ENCODE measurements around the gene SLC25A31.

Gene SLC25A31

DNA sequence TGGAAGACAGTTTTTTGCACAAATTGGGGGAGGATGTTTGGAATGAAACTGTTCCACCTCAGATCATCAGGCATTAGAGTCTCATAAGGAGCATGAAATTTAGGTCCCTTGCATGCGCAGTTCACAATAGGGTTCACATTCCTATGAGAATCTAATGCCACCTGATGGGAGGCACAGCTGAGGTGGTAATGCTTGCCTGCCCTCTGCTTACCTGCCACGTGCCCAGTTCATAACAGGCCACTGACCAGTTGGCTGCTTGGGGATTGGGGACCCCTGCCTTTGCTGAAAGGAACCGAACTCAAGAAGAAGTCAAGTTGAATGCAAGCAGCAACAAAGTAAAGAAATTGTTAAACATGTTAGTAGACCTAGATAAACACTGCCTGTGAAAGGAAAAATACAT, 47.3 kb downstream of the SLC25A31 start:
- no peak for DNase-seq

DNA sequence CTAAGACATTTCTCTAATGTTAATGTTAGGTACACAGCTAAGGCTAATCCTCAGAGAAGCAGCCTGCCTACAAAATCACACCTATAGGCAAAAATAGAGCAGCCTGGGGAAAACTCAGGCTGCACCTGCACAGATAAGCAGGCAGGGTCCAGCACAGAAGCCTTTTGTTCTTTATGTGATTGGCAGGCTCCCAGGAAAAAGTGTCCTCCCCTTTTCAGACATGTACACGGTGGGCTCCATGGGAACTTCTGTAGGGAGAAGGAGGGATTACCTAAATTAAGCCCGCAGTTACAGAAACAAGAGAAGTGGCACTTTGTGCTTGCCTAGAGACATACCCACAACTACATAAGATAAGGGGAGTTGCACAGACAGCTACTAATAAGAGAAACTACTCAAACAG, 47.9 kb downstream of the SLC25A31 start:
- no peak for DNase-seq

DNA sequence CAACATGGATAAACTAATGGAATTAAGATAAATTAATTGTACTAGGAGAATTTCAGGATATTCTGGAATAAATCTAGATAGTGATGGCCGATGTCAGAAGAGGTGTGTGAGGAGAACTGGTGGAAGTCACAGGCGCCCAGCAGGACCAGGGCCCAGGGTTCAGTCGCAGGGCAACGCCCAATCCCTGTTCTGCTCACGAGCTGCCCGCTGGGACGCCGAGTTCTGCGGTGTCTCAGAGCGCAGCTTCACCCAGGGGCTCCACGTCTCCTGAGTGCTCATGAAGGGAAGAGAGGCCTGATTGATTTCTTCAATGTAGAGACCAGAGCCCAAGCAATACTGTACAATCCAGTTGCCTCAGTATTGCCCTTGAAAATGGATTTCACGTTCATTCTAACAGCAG, 50.4 kb downstream of the SLC25A31 start:
- DNase-seq: no peak

DNA sequence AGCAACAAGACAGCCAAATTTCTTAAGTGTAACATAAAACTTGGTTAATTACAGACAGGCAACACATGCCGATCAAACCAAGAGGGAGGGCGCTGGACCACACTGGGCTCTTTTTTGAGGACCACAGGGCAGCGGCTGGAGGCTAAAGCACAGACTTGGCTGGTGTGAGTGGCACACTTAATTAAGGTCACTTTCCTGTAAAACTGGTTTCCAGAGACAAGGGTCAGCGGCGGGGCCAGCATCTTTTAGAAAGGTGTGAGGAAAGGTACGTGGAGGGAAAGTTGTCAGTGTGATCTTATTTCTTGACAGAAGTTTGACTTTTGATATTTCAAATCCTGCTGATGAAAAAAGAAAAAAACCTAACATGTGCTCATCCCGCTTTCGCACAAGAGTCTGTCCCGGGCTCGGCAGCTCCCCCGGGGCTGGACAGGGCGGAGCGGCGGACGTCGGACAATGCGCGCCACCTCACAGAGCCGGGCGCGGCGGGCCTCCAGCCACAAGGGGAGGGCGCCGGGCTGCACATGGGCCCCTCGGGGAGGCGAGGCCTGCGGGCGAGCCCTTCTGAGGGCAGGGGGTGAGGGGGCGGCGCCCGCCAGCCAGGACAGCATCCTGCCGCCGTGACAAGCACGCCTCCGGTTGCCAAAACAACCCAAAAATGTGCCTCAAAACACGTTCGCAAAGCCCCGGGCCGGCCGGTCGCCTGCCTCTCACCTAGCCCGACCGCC, 51.3 kb downstream of the SLC25A31 start:
- DNase-seq: peak; percentile 46

DNA sequence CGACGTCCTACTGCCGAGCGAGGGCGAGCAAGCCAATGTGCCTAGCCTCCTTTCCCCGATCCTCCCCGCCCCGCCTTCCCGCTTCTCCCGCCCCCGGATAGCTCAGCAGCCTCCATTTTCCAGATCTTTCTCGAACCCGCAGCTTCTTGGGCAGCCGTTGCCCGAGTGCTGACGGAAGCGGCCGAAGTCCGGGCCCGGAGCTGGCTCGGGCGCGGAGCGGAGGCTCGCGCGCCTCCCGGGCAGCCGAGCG, 51.8 kb downstream of the SLC25A31 start:
- peak; percentile 83 for DNase-seq

DNA sequence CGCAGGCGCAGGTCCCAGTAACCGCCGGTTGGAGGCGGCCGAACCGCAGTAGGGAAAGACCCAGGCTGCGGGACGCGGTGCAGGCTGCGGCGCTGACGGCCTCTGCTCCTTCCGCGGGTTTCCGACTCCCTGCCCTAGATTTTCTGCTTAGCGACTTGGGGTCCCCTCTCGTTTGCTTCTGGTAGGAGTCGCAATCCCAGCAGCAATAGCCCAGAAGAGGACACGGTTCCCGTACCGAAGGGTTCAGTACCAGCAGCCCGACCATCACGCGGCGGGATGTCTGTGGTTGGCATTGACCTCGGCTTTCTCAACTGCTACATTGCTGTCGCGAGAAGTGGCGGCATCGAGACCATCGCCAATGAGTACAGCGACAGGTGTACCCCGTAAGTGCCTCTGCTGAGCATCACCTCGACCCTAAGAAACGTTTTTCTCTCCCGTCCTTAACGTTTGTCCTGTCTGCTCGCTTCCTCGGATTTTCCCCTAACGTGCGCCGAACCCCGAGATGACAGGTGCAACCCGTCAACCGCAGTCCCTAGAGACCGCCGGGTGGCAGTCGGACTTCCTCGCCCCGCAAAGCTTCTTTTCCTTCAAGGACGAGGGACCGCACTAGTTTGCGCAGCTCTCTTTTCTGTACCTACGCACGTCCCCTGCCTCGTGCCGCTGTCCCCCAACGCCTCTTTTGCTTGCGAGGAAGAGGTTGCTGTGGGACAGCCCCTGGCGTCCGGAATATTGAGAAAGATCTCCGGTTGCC, 52.2 kb downstream of the SLC25A31 start, which contains the start of gene HSPA4L:
TSS of gene HSPA4L (plus strand) at position 48 of the 751 bp plus-strand sequence. CDS start at position 277, 229 bp downstream.
- DNase-seq: peak; percentile 6

DNA sequence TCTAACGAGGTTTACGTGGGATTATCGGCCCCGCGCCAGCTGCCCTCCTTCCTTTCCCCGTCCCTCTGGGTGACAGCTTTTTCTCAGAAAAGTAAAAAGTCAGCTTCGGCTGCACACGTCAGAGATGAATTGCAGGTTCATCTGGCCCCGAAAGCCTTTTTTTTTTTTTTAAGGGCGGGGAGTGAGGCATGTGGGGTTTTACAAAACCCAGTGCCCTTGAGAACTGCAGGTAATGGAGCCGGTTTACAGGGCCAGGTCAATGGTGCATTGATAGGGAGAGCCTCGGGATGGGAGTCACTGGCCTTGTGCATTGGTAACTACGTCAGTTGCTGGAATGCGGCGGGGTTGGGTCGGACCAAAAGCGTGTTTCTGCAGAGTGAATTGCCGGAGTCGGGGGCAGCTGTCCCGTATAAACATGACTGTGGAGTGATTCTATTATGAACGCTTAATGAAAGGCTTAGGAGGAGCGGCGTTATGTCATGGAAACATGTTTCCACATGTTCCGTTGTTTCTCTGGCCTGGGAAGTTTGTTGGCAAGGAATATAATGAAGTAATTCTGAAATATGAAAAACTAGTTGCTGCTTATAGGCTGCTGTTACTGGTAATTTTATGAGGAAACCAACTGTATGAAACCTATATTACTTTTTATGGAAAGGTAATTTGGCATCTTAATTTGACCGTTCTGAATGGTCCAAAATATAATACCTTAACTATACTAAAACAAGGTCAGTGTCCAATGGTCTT, 53.0 kb downstream of the SLC25A31 start:
- peak; percentile 24 for DNase-seq

DNA sequence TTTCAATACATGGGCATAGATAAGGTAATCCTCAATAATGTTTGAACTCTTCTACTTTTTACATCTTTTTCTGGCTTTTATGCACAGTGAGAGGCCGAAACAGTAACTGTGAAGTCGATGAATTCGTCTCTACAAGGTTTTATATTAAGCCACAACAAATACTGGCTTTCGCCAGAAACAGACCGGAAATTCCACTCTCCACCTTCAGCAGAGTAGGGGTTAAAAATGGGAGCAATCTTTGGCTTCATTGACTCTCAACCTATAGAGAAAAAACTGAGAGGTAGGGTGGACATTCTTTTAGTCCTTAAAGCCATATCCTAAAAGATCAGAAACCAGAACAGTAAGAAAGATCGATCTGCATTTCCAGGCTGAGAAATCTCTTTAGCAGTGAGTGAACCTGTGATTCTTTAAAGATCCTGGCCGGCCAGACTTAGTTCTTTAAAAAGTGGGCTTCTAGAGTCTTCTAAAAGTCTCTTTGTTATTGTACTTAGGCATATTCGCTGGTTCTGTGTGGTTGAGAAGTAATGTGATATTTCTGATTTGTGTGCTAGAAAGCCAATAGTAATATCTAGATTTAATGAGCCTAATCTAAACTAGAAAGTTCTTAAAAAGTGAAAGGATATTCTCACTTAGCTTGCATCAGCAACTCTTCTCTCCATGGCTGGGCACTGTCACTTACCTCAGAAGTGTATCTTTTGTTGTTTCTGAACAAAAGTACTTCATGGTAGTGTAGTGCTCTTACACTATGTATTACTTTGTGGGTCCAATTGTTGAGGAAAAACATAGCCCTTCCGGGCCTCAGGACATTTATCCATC, 54.0 kb downstream of the SLC25A31 start:
- DNase-seq: no peak

DNA sequence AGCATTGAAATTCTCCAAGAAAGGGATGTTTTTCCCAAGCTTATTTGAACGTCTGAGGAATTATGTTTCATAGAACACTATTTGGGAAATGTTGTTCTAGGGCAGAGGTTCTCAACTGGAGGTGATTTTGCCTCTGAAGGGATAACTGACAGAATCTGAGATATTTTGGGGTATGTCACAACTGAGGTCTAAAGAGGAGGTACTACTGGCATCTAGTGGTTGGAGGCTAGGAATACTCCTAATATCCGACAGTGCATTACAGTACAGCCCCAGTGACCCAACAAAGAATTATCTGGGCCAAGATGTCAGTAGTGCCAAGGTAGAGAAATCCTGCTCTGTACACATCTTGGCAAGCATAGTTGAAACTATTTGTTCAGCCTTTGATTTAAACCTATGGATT, 58.3 kb downstream of the SLC25A31 start:
- DNase-seq: no peak

DNA sequence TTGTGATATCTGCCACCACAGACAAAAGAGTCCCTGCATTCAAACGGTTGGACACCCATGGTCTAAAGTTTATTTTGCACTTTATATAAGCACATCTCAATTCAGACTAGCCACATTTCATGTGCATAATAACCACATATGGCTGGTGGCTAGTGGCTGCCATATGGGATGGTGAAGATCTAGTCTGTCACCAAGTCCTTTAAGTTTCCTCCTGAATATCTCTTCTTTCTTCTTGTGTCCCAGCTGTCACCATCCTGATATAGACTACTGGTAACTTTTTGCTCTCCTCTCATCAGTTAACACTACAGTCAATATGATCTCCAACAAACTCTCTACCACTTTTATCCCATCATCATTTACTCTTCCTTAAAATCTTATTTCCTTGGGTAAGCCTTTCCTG, 61.2 kb downstream of the SLC25A31 start:
- DNase-seq: no peak

DNA sequence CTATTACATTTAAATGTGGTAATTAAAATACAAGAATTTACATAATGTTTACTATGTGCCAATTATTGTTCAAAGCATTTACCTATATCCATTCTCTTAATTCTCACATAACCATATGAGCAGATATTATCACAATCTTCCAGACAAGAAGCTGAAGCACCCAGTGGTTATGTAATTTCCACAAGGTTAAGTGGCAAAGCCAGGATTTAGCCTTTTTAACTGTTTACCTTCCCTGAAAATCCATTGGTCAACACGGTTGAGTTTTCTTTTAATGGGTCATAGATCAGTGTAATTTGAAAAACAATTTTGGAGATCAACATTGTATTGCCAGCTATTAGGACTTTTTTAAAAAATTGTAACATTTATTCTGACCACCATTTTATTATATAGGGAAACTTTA, 63.3 kb downstream of the SLC25A31 start:
- DNase-seq: no peak

DNA sequence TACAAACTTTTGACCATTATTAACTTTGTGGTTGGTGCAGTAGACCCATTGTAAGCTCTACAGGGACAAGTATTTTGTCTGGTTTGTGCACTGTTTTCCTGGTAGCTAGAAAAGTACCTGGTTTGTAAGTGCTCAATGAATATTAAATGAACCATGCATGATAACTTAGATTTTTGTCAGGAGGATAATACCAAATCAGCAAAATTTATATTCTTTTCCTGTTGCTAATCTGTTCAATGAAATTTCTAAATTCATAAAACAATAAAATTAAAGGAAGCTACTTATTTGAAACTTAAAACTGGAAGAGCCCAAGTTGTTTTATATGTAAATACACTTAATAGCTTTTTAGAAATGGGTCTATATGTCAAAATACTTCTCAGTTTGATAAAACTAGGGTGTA, 69.5 kb downstream of the SLC25A31 start:
- no peak for DNase-seq

DNA sequence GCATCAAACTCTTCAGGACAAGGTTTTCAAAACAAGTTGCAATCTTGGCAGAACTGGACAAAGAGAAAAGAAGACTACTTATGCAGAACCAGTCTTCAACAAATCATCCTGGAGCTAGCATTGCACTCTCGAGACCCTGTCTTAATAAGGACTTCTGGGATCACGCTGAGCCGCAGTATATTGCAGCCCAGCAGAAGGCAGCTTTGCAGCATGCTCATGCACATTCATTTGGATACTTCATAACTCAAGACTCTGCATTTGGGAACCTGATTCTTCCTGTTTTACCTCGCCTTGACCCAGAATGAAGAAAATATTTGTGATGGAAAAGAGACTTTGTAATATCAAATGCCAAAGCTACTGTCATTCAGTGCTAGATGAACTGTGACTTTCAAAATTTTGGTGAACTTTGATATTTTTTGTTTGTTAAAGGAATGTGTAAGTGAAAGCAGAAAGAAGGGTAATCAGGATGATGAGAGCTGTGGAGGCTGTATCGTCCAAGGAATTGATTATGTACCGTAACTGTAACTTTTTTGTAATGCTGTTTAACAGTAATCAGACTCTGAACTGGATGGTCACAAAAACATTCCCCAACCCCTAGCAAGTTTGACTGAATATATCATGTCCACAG, 79.1 kb downstream of the SLC25A31 start:
- DNase-seq: peak; percentile 8

DNA sequence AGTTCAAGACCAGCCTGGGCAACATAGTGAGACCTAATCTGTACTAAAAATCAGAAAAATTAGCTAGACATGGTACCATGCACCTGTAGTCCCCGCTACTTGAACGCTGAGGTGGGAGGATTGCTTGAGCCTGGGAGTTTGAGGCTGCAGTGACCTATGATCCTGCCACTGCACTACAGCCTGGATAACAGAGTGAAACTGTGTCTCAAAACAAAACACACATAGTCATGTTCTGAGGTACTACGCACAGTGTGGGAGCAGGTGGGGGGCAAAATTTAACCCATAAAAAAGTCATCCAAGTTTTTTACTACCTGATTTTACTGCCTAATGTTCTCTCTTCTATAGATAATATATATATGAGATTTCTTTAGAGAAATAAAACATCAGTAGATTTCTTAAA, 80.4 kb downstream of the SLC25A31 start:
- DNase-seq: no peak

DNA sequence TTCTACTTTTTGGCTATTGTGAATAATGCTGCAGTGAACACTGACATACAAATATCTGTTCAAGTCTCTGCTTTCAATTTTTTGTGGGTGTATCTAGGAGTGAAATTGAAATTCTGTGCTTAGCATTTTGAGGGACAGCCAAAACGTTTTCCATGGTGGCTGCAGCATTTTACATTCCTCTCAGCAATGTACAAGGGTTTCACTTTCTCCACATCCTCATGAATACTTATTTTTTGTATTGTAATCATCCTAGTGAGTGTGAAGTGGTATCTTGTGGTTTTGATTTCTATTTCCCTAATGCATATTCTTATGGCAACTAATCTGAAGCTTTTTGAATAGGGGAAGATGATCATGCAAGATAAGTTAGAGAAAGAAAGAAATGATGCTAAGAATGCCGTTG, 92.2 kb downstream of the SLC25A31 start:
- DNase-seq: no peak
